ENCODE results near the gene LEMD2. TPM values are rescaled to one million over a fixed set of nuclear protein-coding genes. Genes with fewer than 3 reads are reported as not detected.

The LEMD2 gene
- total RNA-seq, 1 experiment from 2014 or later: 62.9 TPM

DNA sequence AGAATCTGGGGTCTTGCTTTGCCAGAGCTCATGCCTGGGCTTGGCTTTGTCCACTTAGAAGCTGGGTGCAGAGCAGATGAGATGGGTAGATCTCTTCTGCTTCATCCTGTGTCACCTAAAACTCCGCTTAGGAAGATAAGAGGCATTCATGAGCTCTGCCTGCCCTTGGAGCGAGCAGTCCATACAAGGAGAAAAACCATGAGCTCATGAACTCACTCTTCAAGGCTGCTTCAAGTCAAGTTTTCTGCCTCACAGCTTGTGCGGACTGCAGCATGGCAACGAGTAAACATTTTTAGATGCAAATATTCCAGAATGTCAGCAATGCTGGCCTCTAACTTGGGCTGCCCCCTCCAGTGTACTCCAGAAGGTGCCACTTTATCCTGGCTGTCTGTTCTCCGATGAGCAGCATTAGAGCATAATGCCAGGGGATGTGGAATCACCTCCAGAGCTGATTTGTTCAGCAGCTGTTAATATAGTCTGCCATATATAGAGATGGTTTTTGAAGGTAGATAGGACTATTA lies 66.8 kb downstream of the LEMD2 start:
- ATAC-seq (no peak), DNase-seq (ENCODE audit: low spot score) (no peak)
- Mint-ChIP-seq H3K4me1 (peaks cover 21% of the 10 kb centered on the region), H3K27me3 (ENCODE audit: low read depth) (peaks cover 4% of the 10 kb centered on the region; the same call in 1 of the 2 replicates), H3K4me3 (no peak overlapping the region), H3K27ac (no peak overlapping the region), H3K36me3 (no peaks in the 10 kb centered on the region), H3K9me3 (no peaks in the 10 kb centered on the region)
- CTCF ChIA-PET: interaction anchor here (1.0 to 2.1 kb wide), 5 partner anchors 8 to 132 kb away, joined by 3 to 25 read pairs (median 5); partner anchors contain the start of gene UQCC2
- no peak for TF ChIP-seq NR2C2 (CRISPR knock-in tag; IDR thresholded peaks at IDR 0.05)
- no peak for TF ChIP-seq TCF7 (CRISPR knock-in tag; IDR thresholded peaks at IDR 0.05; ENCODE audit: low read depth)
- TF ChIP-seq SP1 (CRISPR knock-in tag; conservative IDR thresholded peaks at IDR 0.05): no peak
- TF ChIP-seq, protein P1, sequence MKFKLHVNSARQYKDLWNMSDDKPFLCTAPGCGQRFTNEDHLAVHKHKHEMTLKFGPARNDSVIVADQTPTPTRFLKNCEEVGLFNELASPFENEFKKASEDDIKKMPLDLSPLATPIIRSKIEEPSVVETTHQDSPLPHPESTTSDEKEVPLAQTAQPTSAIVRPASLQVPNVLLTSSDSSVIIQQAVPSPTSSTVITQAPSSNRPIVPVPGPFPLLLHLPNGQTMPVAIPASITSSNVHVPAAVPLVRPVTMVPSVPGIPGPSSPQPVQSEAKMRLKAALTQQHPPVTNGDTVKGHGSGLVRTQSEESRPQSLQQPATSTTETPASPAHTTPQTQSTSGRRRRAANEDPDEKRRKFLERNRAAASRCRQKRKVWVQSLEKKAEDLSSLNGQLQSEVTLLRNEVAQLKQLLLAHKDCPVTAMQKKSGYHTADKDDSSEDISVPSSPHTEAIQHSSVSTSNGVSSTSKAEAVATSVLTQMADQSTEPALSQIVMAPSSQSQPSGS (CRISPR knock-in tag; IDR thresholded peaks at IDR 0.05; ENCODE audit: borderline replicate concordance, low read depth): no peak
- no peak for TF ChIP-seq OVOL2 (CRISPR knock-in tag; IDR thresholded peaks at IDR 0.05; ENCODE audit: borderline replicate concordance)
- TF ChIP-seq NR3C1 (CRISPR knock-in tag; conservative IDR thresholded peaks at IDR 0.05; ENCODE audit: low read depth): no peak
- no peak for TF ChIP-seq CTCF (IDR thresholded peaks at IDR 0.05)
- TF ChIP-seq ZNF219 (CRISPR knock-in tag; IDR thresholded peaks at IDR 0.05; ENCODE audit: borderline replicate concordance): no peak
- TF ChIP-seq, protein P2, sequence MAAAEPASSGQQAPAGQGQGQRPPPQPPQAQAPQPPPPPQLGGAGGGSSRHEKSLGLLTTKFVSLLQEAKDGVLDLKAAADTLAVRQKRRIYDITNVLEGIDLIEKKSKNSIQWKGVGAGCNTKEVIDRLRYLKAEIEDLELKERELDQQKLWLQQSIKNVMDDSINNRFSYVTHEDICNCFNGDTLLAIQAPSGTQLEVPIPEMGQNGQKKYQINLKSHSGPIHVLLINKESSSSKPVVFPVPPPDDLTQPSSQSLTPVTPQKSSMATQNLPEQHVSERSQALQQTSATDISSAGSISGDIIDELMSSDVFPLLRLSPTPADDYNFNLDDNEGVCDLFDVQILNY (CRISPR knock-in tag; IDR thresholded peaks at IDR 0.05): no peak
- TF ChIP-seq ELF4 (CRISPR knock-in tag; IDR thresholded peaks at IDR 0.05; ENCODE audit: low read depth): no peak
- TF ChIP-seq ZNF263 (CRISPR knock-in tag; IDR thresholded peaks at IDR 0.05; ENCODE audit: low read depth): no peak
- TF ChIP-seq ZNF416 (CRISPR knock-in tag; IDR thresholded peaks at IDR 0.05): no peak
- no peak for TF ChIP-seq USF2 (CRISPR knock-in tag; IDR thresholded peaks at IDR 0.05)
- TF ChIP-seq TEAD1 (CRISPR knock-in tag; IDR thresholded peaks at IDR 0.05): no peak
- TF ChIP-seq USF1 (CRISPR knock-in tag; IDR thresholded peaks at IDR 0.05): no peak
- no peak for TF ChIP-seq ZSCAN18 (CRISPR knock-in tag; IDR thresholded peaks at IDR 0.05)
- POLR2A ChIA-PET: no interaction called here

DNA sequence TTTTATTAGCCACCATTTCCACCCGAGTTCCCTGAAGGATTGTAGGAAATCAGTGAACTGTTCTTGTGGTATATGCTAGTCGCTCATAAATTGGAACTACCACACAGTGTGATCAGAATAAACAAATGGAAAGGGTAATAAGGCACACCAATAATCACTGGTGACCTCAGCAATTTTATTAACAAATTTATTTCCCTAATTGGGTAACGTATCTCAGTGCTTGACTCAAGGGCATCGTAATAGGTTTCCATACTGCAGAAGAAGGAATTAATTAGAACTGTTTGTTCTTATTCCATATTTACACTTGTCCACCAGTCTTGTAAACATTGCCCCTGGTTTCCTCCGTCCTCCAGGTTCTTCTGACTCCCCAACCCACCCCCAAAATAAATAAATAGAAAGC lies 67.4 kb downstream of the LEMD2 start:
- Mint-ChIP-seq H3K36me3 (no peaks in the 10 kb centered on the region), H3K9me3 (no peaks in the 10 kb centered on the region), H3K27ac (no peak overlapping the region), H3K4me3 (no peak overlapping the region), H3K27me3 (ENCODE audit: low read depth) (peaks cover 4% of the 10 kb centered on the region; the same call in 1 of the 2 replicates), H3K4me1 (peaks cover 25% of the 10 kb centered on the region)
- CTCF ChIA-PET: interaction anchor here (2.1 kb wide), 2 partner anchors 10 to 50 kb away, joined by 9 to 25 read pairs; partner anchors contain the start of gene UQCC2
- ATAC-seq (no peak), DNase-seq (ENCODE audit: low spot score) (no peak)
- POLR2A ChIA-PET: no interaction called here
- TF ChIP-seq CTCF (IDR thresholded peaks at IDR 0.05): no peak
- TF ChIP-seq FOXK1 (CRISPR knock-in tag; IDR thresholded peaks at IDR 0.05): no peak
- TF ChIP-seq ZNF532 (CRISPR knock-in tag; IDR thresholded peaks at IDR 0.05; ENCODE audit: borderline replicate concordance): no peak

Data from WTC11 (cell line).